ENCODE data around the gene HIRIP3.

The HIRIP3 gene

DNA sequence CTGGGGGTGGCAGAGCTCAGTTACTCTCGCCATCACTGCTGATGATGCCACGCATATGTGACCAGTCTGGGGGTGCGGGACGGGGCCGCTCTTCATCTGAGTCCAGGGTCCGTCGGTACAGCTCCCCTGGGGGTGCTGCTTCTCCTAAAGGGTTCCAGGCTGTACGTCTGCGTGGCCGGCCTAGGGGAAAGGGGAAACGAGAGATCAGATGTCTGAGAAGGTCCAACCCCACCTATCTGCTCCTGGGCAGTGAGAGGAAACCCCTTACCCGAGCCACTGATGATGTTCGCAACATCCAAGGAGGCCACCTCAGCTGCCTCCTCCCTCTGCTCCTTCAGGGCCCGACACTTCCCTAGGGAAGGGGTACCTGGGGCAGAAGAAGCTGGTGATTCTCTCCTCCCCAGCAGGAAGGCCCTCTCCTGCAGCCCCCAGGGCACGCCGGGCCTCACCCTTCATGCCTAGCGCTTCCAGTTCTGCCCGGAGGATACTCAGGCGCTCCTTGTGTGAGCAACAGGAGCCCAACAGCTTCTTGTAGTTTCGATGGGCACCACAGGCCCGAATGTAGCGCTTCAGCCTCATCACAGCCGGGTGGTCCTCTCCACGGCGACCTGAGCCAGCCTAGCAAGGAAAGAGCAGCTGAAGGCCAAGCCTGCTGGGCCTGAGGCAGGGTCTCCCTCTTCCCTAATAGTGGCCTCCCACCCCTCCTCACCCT is 2.1 kb downstream of the HIRIP3 start:
- H4K20me1 ChIP-seq (ENCODE audit: insufficient read depth, low read length), result no peaks in the 10 kb centered on the region
- H3F3A ChIP-seq (ENCODE audit: insufficient read depth, low read length), result peaks cover 22% of the 10 kb centered on the region
- H3K4me1 ChIP-seq (ENCODE audit: low read length), result peaks cover 12% of the 10 kb centered on the region
- peaks cover 11% of the 10 kb centered on the region for H3K79me2 ChIP-seq (ENCODE audit: low read length)
- no peak overlapping the region for H3K4me2 ChIP-seq (ENCODE audit: low read depth, low read length)
- H3K9me3 ChIP-seq (replicated peaks; ENCODE audit: insufficient read depth, low read length), result no peaks in the 10 kb centered on the region
- no peak overlapping the region for H2AFZ ChIP-seq (ENCODE audit: low read length)
- no peak overlapping the region for H3K27ac ChIP-seq (ENCODE audit: low read length)
- H3K9ac ChIP-seq (ENCODE audit: low read length), result no peak overlapping the region
- no peaks in the 10 kb centered on the region for H3K9me2 ChIP-seq (replicated peaks; ENCODE audit: insufficient read depth, low read length)
- 0 out of 2 replicates have a peak, but pooled peaks cover 2% of the 10 kb centered on the region for H3K36me3 ChIP-seq (replicated peaks; ENCODE audit: insufficient read depth, low read length)
- DNase-seq, result no peak
- H3K4me3 ChIP-seq (ENCODE audit: low read length), result no peak overlapping the region
- H3K27me3 ChIP-seq (replicated peaks; ENCODE audit: insufficient read depth, low read length), result no peaks in the 10 kb centered on the region
- TF ChIP-seq EZH2phosphoT487 (IDR thresholded peaks at IDR 0.05; ENCODE audit: low read length) (no peak), EZH2 (optimal IDR thresholded peaks at IDR 0.05; ENCODE audit: low read depth, low read length) (no peak)
- TF ChIP-seq, protein P1, sequence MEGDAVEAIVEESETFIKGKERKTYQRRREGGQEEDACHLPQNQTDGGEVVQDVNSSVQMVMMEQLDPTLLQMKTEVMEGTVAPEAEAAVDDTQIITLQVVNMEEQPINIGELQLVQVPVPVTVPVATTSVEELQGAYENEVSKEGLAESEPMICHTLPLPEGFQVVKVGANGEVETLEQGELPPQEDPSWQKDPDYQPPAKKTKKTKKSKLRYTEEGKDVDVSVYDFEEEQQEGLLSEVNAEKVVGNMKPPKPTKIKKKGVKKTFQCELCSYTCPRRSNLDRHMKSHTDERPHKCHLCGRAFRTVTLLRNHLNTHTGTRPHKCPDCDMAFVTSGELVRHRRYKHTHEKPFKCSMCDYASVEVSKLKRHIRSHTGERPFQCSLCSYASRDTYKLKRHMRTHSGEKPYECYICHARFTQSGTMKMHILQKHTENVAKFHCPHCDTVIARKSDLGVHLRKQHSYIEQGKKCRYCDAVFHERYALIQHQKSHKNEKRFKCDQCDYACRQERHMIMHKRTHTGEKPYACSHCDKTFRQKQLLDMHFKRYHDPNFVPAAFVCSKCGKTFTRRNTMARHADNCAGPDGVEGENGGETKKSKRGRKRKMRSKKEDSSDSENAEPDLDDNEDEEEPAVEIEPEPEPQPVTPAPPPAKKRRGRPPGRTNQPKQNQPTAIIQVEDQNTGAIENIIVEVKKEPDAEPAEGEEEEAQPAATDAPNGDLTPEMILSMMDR (IDR thresholded peaks at IDR 0.05; ENCODE audit: low read length), result no peak

DNA sequence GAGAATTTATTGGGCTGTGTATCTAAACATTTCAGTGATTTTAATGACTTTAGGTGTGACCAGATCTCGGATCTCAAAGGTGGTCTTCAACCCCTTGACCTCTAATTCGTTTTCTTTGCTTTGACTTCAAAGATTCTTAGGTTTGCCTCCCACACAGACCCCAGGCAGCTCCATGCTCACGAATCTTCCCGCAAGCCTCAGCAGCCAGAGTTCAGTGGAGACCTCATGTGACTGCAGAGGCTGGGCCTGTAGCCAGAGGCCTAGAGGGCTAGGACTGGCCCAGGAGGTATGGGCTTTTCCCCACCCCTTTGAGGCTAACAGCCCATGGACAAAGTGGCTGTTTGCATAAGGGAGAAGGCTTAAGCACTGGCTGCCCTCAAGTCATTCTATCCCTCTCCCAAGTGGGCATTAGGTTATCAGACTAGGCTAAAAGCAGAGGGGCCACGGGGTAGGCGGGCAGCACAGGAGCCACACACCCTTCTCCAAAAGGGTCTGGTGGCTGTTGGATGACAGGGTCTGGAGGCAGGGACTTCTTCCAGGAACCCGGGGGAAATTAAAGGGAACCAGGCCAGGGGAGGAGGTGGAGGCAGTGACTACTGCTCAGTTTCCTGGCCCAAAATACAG is 3.0 kb downstream of the HIRIP3 start:
- DNase-seq, result no peak
- H4K20me1 ChIP-seq (ENCODE audit: insufficient read depth, low read length), result no peaks in the 10 kb centered on the region
- 0 out of 2 replicates have a peak, but pooled peaks cover 2% of the 10 kb centered on the region for H3K36me3 ChIP-seq (replicated peaks; ENCODE audit: insufficient read depth, low read length)

DNA sequence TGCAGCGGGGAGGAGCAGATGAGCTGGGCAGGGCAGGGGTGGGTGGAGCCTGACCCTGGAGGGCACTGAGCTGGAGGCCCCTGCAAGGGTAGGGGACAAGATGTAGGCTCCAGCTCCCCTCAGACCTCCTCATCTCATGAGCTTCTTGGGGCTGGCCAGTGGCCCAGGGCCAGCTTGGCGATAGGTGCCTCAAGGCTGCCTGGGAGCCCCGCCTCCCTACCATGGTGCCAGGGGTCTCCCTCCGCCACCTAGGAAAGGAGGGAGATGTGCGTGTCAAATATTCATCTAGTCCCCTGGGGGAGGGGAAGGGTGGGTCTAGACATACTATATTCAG is 3.9 kb downstream of the HIRIP3 start:
- H3K9ac ChIP-seq (ENCODE audit: low read length), result no peak overlapping the region
- H3K27me3 ChIP-seq (replicated peaks; ENCODE audit: insufficient read depth, low read length), result no peaks in the 10 kb centered on the region
- no peak overlapping the region for H3K27ac ChIP-seq (ENCODE audit: low read length)

More for the DNA sequence above, 3.0 kb downstream of the HIRIP3 start:
- Histone ChIP-seq H3F3A (ENCODE audit: insufficient read depth, low read length) (peaks cover 22% of the 10 kb centered on the region), H3K4me2 (ENCODE audit: low read depth, low read length) (no peak overlapping the region), H3K9ac (ENCODE audit: low read length) (no peak overlapping the region), H2AFZ (ENCODE audit: low read length) (no peak overlapping the region), H3K27me3 (replicated peaks; ENCODE audit: insufficient read depth, low read length) (no peaks in the 10 kb centered on the region), H3K4me3 (ENCODE audit: low read length) (no peak overlapping the region), H3K27ac (ENCODE audit: low read length) (no peak overlapping the region), H3K79me2 (ENCODE audit: low read length) (peaks cover 11% of the 10 kb centered on the region), H3K9me3 (replicated peaks; ENCODE audit: insufficient read depth, low read length) (no peaks in the 10 kb centered on the region), H3K4me1 (ENCODE audit: low read length) (peaks cover 12% of the 10 kb centered on the region), H3K9me2 (replicated peaks; ENCODE audit: insufficient read depth, low read length) (no peaks in the 10 kb centered on the region)
- TF ChIP-seq EZH2phosphoT487 (IDR thresholded peaks at IDR 0.05; ENCODE audit: low read length) (no peak), EZH2 (optimal IDR thresholded peaks at IDR 0.05; ENCODE audit: low read depth, low read length) (no peak)
- TF ChIP-seq, protein P1 (IDR thresholded peaks at IDR 0.05; ENCODE audit: low read length), result no peak

More for the DNA sequence above, 3.9 kb downstream of the HIRIP3 start:
- no peak overlapping the region for H3K4me2 ChIP-seq (ENCODE audit: low read depth, low read length)
- H3K4me3 ChIP-seq (ENCODE audit: low read length), result no peak overlapping the region
- H3K79me2 ChIP-seq (ENCODE audit: low read length), result peaks cover 4% of the 10 kb centered on the region
- H2AFZ ChIP-seq (ENCODE audit: low read length), result no peak overlapping the region
- H3K9me2 ChIP-seq (replicated peaks; ENCODE audit: insufficient read depth, low read length), result no peaks in the 10 kb centered on the region
- no peak for DNase-seq
- no peaks in the 10 kb centered on the region for H4K20me1 ChIP-seq (ENCODE audit: insufficient read depth, low read length)
- no peaks in the 10 kb centered on the region for H3K9me3 ChIP-seq (replicated peaks; ENCODE audit: insufficient read depth, low read length)
- H3F3A ChIP-seq (ENCODE audit: insufficient read depth, low read length), result peaks cover 22% of the 10 kb centered on the region
- no peaks in the 10 kb centered on the region for H3K36me3 ChIP-seq (replicated peaks; ENCODE audit: insufficient read depth, low read length)
- H3K4me1 ChIP-seq (ENCODE audit: low read length), result peaks cover 7% of the 10 kb centered on the region; the same call in 1 of the 2 replicates
- TF ChIP-seq, protein P1 (IDR thresholded peaks at IDR 0.05; ENCODE audit: low read length), result no peak
- TF ChIP-seq EZH2 (optimal IDR thresholded peaks at IDR 0.05; ENCODE audit: low read depth, low read length), result no peak
- TF ChIP-seq EZH2phosphoT487 (IDR thresholded peaks at IDR 0.05; ENCODE audit: low read length), result no peak
